Ishikawa (cell line): ENCODE measurements around the gene ASIC3.
A peak's percentile ranks its signal among the peaks of the same experiment; 100 is the strongest.

Source experiments
- CEBPB ChIP-seq: IDR thresholded peaks from 2 replicates; pipeline ENCODE4 v1.6.1; 2012
- CREB1 ChIP-seq: IDR thresholded peaks from 2 replicates; pipeline ENCODE4 v1.6.1; 2012; ENCODE audit warnings: low read depth
- EGR1 ChIP-seq: IDR thresholded peaks from 2 replicates; pipeline ENCODE4 v1.6.1; 2012
- EP300 ChIP-seq: IDR thresholded peaks from 2 replicates; pipeline ENCODE4 v1.6.1; 2012; ENCODE audit warnings: borderline replicate concordance
- FOXM1 ChIP-seq: IDR thresholded peaks from 2 replicates; pipeline ENCODE4 v1.6.1; 2012; ENCODE audit warnings: low read depth, borderline replicate concordance
- MAX ChIP-seq: IDR thresholded peaks from 2 replicates; pipeline ENCODE4 v1.6.1; 2012
- NFIC ChIP-seq: IDR thresholded peaks from 2 replicates; pipeline ENCODE4 v1.6.1; 2012
- RAD21 ChIP-seq: IDR thresholded peaks from 2 replicates; pipeline ENCODE4 v1.6.1; 2012; ENCODE audit warnings: low read depth
- REST ChIP-seq: IDR thresholded peaks from 2 replicates; pipeline ENCODE4 v1.6.1; 2012; ENCODE audit warnings: low read depth, mild to moderate bottlenecking
- TAF1 ChIP-seq: IDR thresholded peaks from 2 replicates; pipeline ENCODE4 v1.6.1; 2012; ENCODE audit warnings: low read depth, mild to moderate bottlenecking
- TCF12 ChIP-seq: IDR thresholded peaks from 2 replicates; pipeline ENCODE4 v1.6.1; 2012; ENCODE audit warnings: low read depth
- TEAD4 ChIP-seq: IDR thresholded peaks from 2 replicates; pipeline ENCODE4 v1.6.1; 2012
- USF1 ChIP-seq: IDR thresholded peaks from 2 replicates; pipeline ENCODE4 v1.6.1; 2012
- YY1 ChIP-seq: IDR thresholded peaks from 2 replicates; pipeline ENCODE4 v1.6.1; 2012; ENCODE audit warnings: low read depth
- ZBTB7A ChIP-seq: IDR thresholded peaks from 2 replicates; pipeline ENCODE4 v1.6.1; 2012; ENCODE audit warnings: low read depth

Gene ASIC3

GRCh38 chr7:151085691-151086620, 37.6 kb downstream of the ASIC3 start, which contains the start of gene AGAP3:
AGAP3 (plus strand) TSS chr7:151086475; CDS start chr7:151086742, 267 bp downstream.
- TF ChIP-seq CREB1 (no peak), FOXM1 (no peak), EP300 (no peak; the same call in 1 of the 2 replicates), ZBTB7A (peak; percentile 79; the same call in 1 of the 2 replicates), TAF1 (peak; percentile 59), EGR1 (peak; percentile 66), REST (no peak), YY1 (peak; percentile 41; the same call in 1 of the 2 replicates), USF1 (peak; percentile 76), RAD21 (no peak), MAX (peak; percentile 75)

- TF ChIP-seq CEBPB (no peak), TAF1 (no peak), EGR1 (no peak), RAD21 (no peak), NFIC (no peak), TEAD4 (no peak), MAX (peak; percentile 72; the same call in 1 of the 2 replicates), CREB1 (no peak)
These were observed 38.5 kb downstream of the ASIC3 start for GRCh38 chr7:151086802-151087244.

- peak; percentile 64 for TF ChIP-seq ZBTB7A
- no peak for TF ChIP-seq RAD21
- peak; percentile 17; the same call in 1 of the 2 replicates for TF ChIP-seq TAF1
- no peak for TF ChIP-seq TEAD4
These were observed 39.1 kb downstream of the ASIC3 start for GRCh38 chr7:151087245-151088018.

- TF ChIP-seq CREB1 = no peak
- TF ChIP-seq EP300 = no peak
- TF ChIP-seq NFIC = no peak
- no peak for TF ChIP-seq CEBPB
- TF ChIP-seq YY1 = no peak
- TF ChIP-seq TEAD4 = no peak
- no peak for TF ChIP-seq TCF12
- TF ChIP-seq FOXM1 = no peak
These were observed 39.9 kb downstream of the ASIC3 start for GRCh38 chr7:151088019-151088855.

GRCh38 chr7:151088856-151089699, 40.7 kb downstream of the ASIC3 start:
- no peak for TF ChIP-seq TEAD4
- TF ChIP-seq MAX = no peak
- TF ChIP-seq EGR1 = no peak
- TF ChIP-seq ZBTB7A = no peak
- TF ChIP-seq YY1 = no peak
- no peak for TF ChIP-seq FOXM1
- TF ChIP-seq NFIC = no peak
- TF ChIP-seq TAF1 = no peak
- no peak for TF ChIP-seq RAD21
- no peak for TF ChIP-seq CREB1
- no peak for TF ChIP-seq CEBPB
- no peak for TF ChIP-seq EP300
- no peak for TF ChIP-seq REST
- TF ChIP-seq USF1 = no peak
- TF ChIP-seq TCF12 = no peak
